HG02981 (cell line): ENCODE data around the gene CPLX3.
A peak's percentile ranks its signal among the peaks of the same experiment; 100 is the strongest.

Experiments used
- ATAC-seq: cut with Tn5 transposase; IDR thresholded peaks from one replicate; pipeline ENCODE4 v1.9.1; 2021; ENCODE audit warnings: mild to moderate bottlenecking, moderate library complexity; ENCODE audit not compliant: unreplicated experiment

CPLX3 gene

GRCh38 chr15:74843891-74844299 is 17.5 kb downstream of the CPLX3 start:
- ATAC-seq: no peak

- no peak for ATAC-seq
These were observed 18.1 kb downstream of the CPLX3 start for GRCh38 chr15:74844319-74845207.

- ATAC-seq: no peak
These were observed 18.8 kb downstream of the CPLX3 start for GRCh38 chr15:74845208-74845568.

- no peak for ATAC-seq
These were observed 19.2 kb downstream of the CPLX3 start for GRCh38 chr15:74845581-74845980.

GRCh38 chr15:74847432-74847831 is 21.0 kb downstream of the CPLX3 start:
- ATAC-seq: no peak

- no peak for ATAC-seq
These were observed 24.0 kb downstream of the CPLX3 start for GRCh38 chr15:74850393-74850792.

- no peak for ATAC-seq
These were observed 25.5 kb downstream of the CPLX3 start for GRCh38 chr15:74851960-74852359.

- ATAC-seq: no peak
These were observed 28.1 kb downstream of the CPLX3 start for GRCh38 chr15:74854453-74855022.

GRCh38 chr15:74855857-74856256 is 29.4 kb downstream of the CPLX3 start:
- no peak for ATAC-seq

- no peak for ATAC-seq
These were observed 30.1 kb downstream of the CPLX3 start for GRCh38 chr15:74856537-74856936.

GRCh38 chr15:74857082-74857655 is 30.7 kb downstream of the CPLX3 start:
- peak; percentile 77 for ATAC-seq

GRCh38 chr15:74857671-74858368 is 31.4 kb downstream of the CPLX3 start:
- ATAC-seq: peak; percentile 22

GRCh38 chr15:74858369-74858740 is 31.9 kb downstream of the CPLX3 start:
- no peak for ATAC-seq

GRCh38 chr15:74863239-74864056 is 37.0 kb downstream of the CPLX3 start:
- ATAC-seq: no peak

GRCh38 chr15:74864296-74864695 is 37.9 kb downstream of the CPLX3 start:
- ATAC-seq: no peak

- no peak for ATAC-seq
These were observed 38.9 kb downstream of the CPLX3 start for GRCh38 chr15:74865316-74865715.

- ATAC-seq: no peak
These were observed 39.7 kb downstream of the CPLX3 start for GRCh38 chr15:74866090-74866489.

- no peak for ATAC-seq
These were observed 41.1 kb downstream of the CPLX3 start for GRCh38 chr15:74867466-74868038.

- ATAC-seq: no peak
These were observed 41.6 kb downstream of the CPLX3 start for GRCh38 chr15:74868059-74868458.

GRCh38 chr15:74869372-74869725 is 42.9 kb downstream of the CPLX3 start:
- ATAC-seq: no peak
